Testis (tissue), 3 donors: ENCODE measurements around the gene MEOX1. TPM values are rescaled to one million over a fixed set of nuclear protein-coding genes. Genes with fewer than 3 reads are reported as not detected.

Source experiments
- DNase-seq: peaks from one replicate; pipeline ENCODE4 v3.0.0-alpha.2; 2019
- H3K27ac ChIP-seq, 2 donors: fragments of 200-600 bp; sonication (generic); one replicate each; pipeline ENCODE4 v1.5.1; 2019
- H3K27me3 ChIP-seq: fragments of 200-600 bp; sonication (generic); one replicate; pipeline ENCODE4 v1.5.1; 2019
- H3K36me3 ChIP-seq: fragments of 200-600 bp; sonication (generic); one replicate; pipeline ENCODE4 v1.5.1; 2017; ENCODE audit warnings: low read depth; ENCODE audit errors: missing control alignments
- H3K4me1 ChIP-seq: fragments of 200-600 bp; sonication (generic); one replicate; pipeline ENCODE4 v1.5.1; 2019
- H3K4me3 ChIP-seq, 2 donors: fragments of 200-600 bp; sonication (generic); one replicate each; pipeline ENCODE4 v1.5.1; 2017 to 2019
- H3K9me3 ChIP-seq: fragments of 200-600 bp; sonication (generic); one replicate; pipeline ENCODE4 v1.5.1; 2017
- CTCF ChIP-seq, 3 experiments: fragments of 450-650 bp in 2 of 3; fragments of 200-600 bp in 1 of 3; sonication (generic) in 1 of 3; IDR thresholded peaks; one replicate each; pipeline ENCODE4 v1.5.1; 2016 to 2019; ENCODE audit warnings: antibody characterized with exemption in 3 of 3, mild to moderate bottlenecking in 2 of 3, moderate library complexity in 1 of 3
- POLR2A ChIP-seq: fragments of 450-650 bp; IDR thresholded peaks from one replicate; pipeline ENCODE4 v1.6.1; 2017; ENCODE audit warnings: antibody characterized with exemption, mild to moderate bottlenecking, moderate library complexity
- WGBS, 2 donors: methylation state at CpG; one replicate each; pipeline ENCODE4 v1.1.5; 2018; 5-methylcytosine and 5-hydroxymethylcytosine counted together
- intact Hi-C: fragments of 100-400 bp; cut with DNase I; formaldehyde crosslinking; loops from one replicate; pipeline ENCODE4 v1.15.1; 2023; ENCODE audit warnings: low total_unique reads
- polyA plus RNA-seq: library from polyadenylated mRNA; stranded (reverse); fragments of 350-450 nt; fragmentation: Illumina TruSeq; extraction: RNeasy Lipid Tissue Mini Kit (QIAGEN cat#74804); gene quantifications from one replicate; pipeline ENCODE4 v1.2.3, GENCODE V29; 2014; ENCODE audit warnings: low read depth, low replicate concordance; ENCODE audit not compliant: insufficient read depth
- total RNA-seq, 2 donors: library from RNA; depleted of rRNA; stranded (reverse); fragments of >200 nt; gene quantifications; one replicate each; pipeline ENCODE4 v1.2.3, GENCODE V29; 2016

The MEOX1 gene
- total and polyA plus RNA-seq, 3 donors from 2014 or later = 0.12 to 6.1 (median 2.8) TPM

DNA sequence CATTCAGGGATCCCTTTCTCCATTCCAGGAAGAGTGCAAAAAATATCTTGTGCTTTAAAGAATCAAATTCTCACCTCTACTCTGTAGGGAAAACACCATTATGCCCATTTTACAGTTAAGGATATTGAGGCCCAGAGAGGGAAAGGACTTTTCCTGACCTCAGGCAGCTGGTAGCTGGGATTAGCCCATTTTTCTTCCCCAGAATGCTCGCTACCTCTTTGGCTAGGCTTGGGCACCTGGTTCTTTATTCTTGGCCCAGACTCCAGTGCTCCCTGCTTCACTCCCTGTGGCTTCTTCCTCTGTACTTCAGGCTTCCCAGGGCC, 45.7 kb downstream of the MEOX1 start:
- no peak overlapping the region for H3K27ac ChIP-seq
- WGBS, 2 donors = 79 to 100% methylated on average over 1 of the region's 1 CpG
- H3K27me3 ChIP-seq = no peaks in the 10 kb centered on the region
- DNase-seq = no peak
- TF ChIP-seq POLR2A (no peak), CTCF (IDR thresholded peaks at IDR 0.05) (no peak)
- H3K9me3 ChIP-seq = no peaks in the 10 kb centered on the region
- peaks cover 3% of the 10 kb centered on the region for H3K4me1 ChIP-seq
- no peaks in the 10 kb centered on the region for H3K36me3 ChIP-seq
- intact Hi-C loops = no loop called here
- H3K4me3 ChIP-seq = no peak overlapping the region

- Histone ChIP-seq H3K27ac (no peak overlapping the region), H3K4me1 (peaks cover 3% of the 10 kb centered on the region), H3K4me3 (no peak overlapping the region), H3K36me3 (no peaks in the 10 kb centered on the region), H3K27me3 (no peaks in the 10 kb centered on the region), H3K9me3 (no peaks in the 10 kb centered on the region)
- DNase-seq = no peak
- intact Hi-C loops = no loop called here
- 92 to 94% methylated on average over 11 of the region's 11 CpGs for WGBS, 2 donors
- TF ChIP-seq POLR2A (no peak), CTCF (IDR thresholded peaks at IDR 0.05) (no peak)
These were observed 46.2 kb downstream of the MEOX1 start for GRCh38 chr17:43615330-43616028.

GRCh38 chr17:43614561-43614960, 47.2 kb downstream of the MEOX1 start:
- TF ChIP-seq POLR2A (no peak), CTCF (IDR thresholded peaks at IDR 0.05) (no peak)
- H3K9me3 ChIP-seq = no peaks in the 10 kb centered on the region
- no peak overlapping the region for H3K27ac ChIP-seq
- no peak overlapping the region for H3K4me3 ChIP-seq
- no peak for DNase-seq
- WGBS, 2 donors = 61 to 80% methylated on average over 5 of the region's 5 CpGs
- peaks cover 3% of the 10 kb centered on the region for H3K4me1 ChIP-seq
- no peaks in the 10 kb centered on the region for H3K36me3 ChIP-seq
- H3K27me3 ChIP-seq = no peaks in the 10 kb centered on the region
- intact Hi-C loops = no loop called here

DNA sequence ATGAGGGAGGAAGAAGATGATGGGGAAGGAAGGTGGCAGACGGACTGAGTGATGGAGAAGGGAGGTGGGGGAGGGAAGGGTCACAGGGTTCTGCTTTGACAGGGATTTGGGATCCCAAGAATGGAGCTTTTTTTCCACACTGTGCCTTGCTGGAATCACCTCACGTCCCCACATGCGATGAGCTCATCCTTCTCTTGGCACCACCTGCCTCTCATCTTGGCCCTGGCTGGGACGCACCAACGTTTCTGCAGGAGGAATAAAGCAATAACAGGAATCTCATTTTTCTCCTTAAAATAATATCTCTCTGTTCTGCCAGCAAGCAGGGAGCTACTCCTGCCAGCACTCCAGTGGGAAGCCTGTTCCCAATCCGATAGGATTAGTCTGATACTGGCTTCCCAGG, 47.8 kb downstream of the MEOX1 start:
- TF ChIP-seq POLR2A (no peak), CTCF (IDR thresholded peaks at IDR 0.05) (no peak)
- WGBS, 2 donors = 42 to 45% methylated on average over 6 of the region's 6 CpGs
- Histone ChIP-seq H3K9me3 (no peaks in the 10 kb centered on the region), H3K27ac (no peak overlapping the region), H3K36me3 (no peaks in the 10 kb centered on the region), H3K4me1 (peaks cover 3% of the 10 kb centered on the region), H3K4me3 (no peak overlapping the region), H3K27me3 (no peaks in the 10 kb centered on the region)
- intact Hi-C loops = no loop called here
- no peak for DNase-seq

- no peak overlapping the region for H3K27ac ChIP-seq
- no peaks in the 10 kb centered on the region for H3K36me3 ChIP-seq
- H3K4me3 ChIP-seq = no peak overlapping the region
- WGBS, 2 donors = 92 to 96% methylated on average over 3 of the region's 3 CpGs
- H3K27me3 ChIP-seq = no peaks in the 10 kb centered on the region
- TF ChIP-seq POLR2A = no peak
- no peak for TF ChIP-seq CTCF (IDR thresholded peaks at IDR 0.05)
- intact Hi-C loops = no loop called here
- no peaks in the 10 kb centered on the region for H3K9me3 ChIP-seq
- no peak for DNase-seq
- peaks cover 3% of the 10 kb centered on the region for H3K4me1 ChIP-seq
These were observed 49.2 kb downstream of the MEOX1 start for GRCh38 chr17:43612515-43612914.
